Upper lobe of left lung (tissue), 6 donors: ENCODE data around the gene CHRDL2. TPM values are rescaled to one million over a fixed set of nuclear protein-coding genes. Genes with fewer than 3 reads are reported as not detected.
"Not testable (repeated sequence)": the region's sequence is repeated elsewhere in the genome, so short reads cannot be mapped to it uniquely, and the experiment has no call there.

Experiments used
- ATAC-seq, 2 donors: fragments of 200-7000 bp; cut with Tn5 transposase; one replicate each; pipeline ENCODE4 v1.9.1; 2022; ENCODE audit warnings: mild to moderate bottlenecking in 2 of 2, moderate library complexity in 2 of 2; ENCODE audit not compliant: low FRiP score in 2 of 2
- DNase-seq, 2 donors: peaks; one replicate each; pipeline ENCODE4 v3.0.0-alpha.2; 2019 to 2020
- H3K27ac ChIP-seq, 4 donors: fragments of 200-600 bp; sonication (generic); one replicate each; pipeline ENCODE4 v1.5.1; 2016 to 2019
- H3K27me3 ChIP-seq, 4 donors: fragments of 200-600 bp; sonication (generic); one replicate each; pipeline ENCODE4 v1.5.1; 2017 to 2019
- H3K36me3 ChIP-seq, 4 donors: fragments of 200-600 bp; sonication (generic); one replicate each; pipeline ENCODE4 v1.5.1; 2016 to 2019
- H3K4me1 ChIP-seq, 4 donors: fragments of 200-600 bp; sonication (generic); one replicate each; pipeline ENCODE4 v1.5.1; 2018 to 2019
- H3K4me3 ChIP-seq, 4 donors: fragments of 200-600 bp; sonication (generic); one replicate each; pipeline ENCODE4 v1.5.1; 2017 to 2019; ENCODE audit warnings: mild to moderate bottlenecking in 2 of 4, moderate library complexity in 1 of 4
- H3K9me3 ChIP-seq, 4 donors: fragments of 200-600 bp; sonication (generic); one replicate each; pipeline ENCODE4 v1.5.1; 2018 to 2019
- CTCF ChIP-seq, 6 experiments: fragments of 450-650 bp in 4 of 6; fragments of 200-600 bp in 2 of 6; sonication (generic) in 2 of 6; IDR thresholded peaks; one replicate each; pipeline ENCODE4 v1.5.1; 2016 to 2019; ENCODE audit warnings: antibody characterized with exemption in 6 of 6
- EP300 ChIP-seq, 4 donors: sonication (generic); formaldehyde crosslinking; IDR thresholded peaks; one replicate each; pipeline ENCODE4 v1.5.1; 2017; ENCODE audit warnings: antibody characterized with exemption in 4 of 4, control low read depth in 2 of 4
- POLR2A ChIP-seq, 4 donors: fragments of 450-650 bp; IDR thresholded peaks; one replicate each; pipeline ENCODE4 v1.5.1; 2016 to 2017; ENCODE audit warnings: antibody characterized with exemption in 4 of 4, mild to moderate bottlenecking in 2 of 4
- POLR2AphosphoS5 ChIP-seq, 2 donors: sonication (generic); formaldehyde crosslinking; IDR thresholded peaks; one replicate each; pipeline ENCODE4 v1.5.1; 2017; ENCODE audit warnings: antibody characterized with exemption in 2 of 2
- WGBS, 2 donors: methylation state at CpG; one replicate each; pipeline ENCODE4 v1.1.5; 2017 to 2018; 5-methylcytosine and 5-hydroxymethylcytosine counted together
- total RNA-seq, 6 donors: library from RNA; depleted of rRNA in 4 of 6; stranded (reverse); fragments of >200 nt in 4 of 6; gene quantifications; one replicate each; pipeline versions ENCODE4 v1.1.0 to v1.2.1, GENCODE V29; 2016 to 2021
- donor health status: DM: no; HTN: no; CAD: no; lungs with moderate emphysema.
- donor health status: DM: no; HTN: yes; CAD: no; lungs with severe emphysema.

Gene CHRDL2
- total RNA-seq, 6 donors from 2014 or later = 1.3 to 3.1 (median 1.5) TPM; not detected in 3

GRCh38 chr11:74769055-74769707 lies 38.0 kb upstream of the CHRDL2 start:
- WGBS, 2 donors = 67 to 78% methylated on average over 2 of the region's 2 CpGs
- no peak for ATAC-seq

GRCh38 chr11:74768172-74768651 lies 37.0 kb upstream of the CHRDL2 start:
- 92 to 93% methylated on average over 9 of the region's 9 CpGs for WGBS, 2 donors
- not testable (repeated sequence) for DNase-seq, ATAC-seq

More at GRCh38 chr11:74769055-74769707, 38.0 kb upstream of the CHRDL2 start:
- peaks cover 0 to 5% (median 2%) of the 10 kb centered on the region in 4 donors for H3K4me1 ChIP-seq
- DNase-seq = no peak
- H3K27ac ChIP-seq = no peak overlapping the region
- no peaks in the 10 kb centered on the region for H3K36me3 ChIP-seq
- TF ChIP-seq EP300 (IDR thresholded peaks at IDR 0.05) = no peak
- TF ChIP-seq POLR2A (IDR thresholded peaks at IDR 0.05) = no peak
- no peak for TF ChIP-seq POLR2AphosphoS5 (IDR thresholded peaks at IDR 0.05)
- TF ChIP-seq CTCF (IDR thresholded peaks at IDR 0.05) = no peak
- H3K9me3 ChIP-seq = no peaks in the 10 kb centered on the region
- H3K27me3 ChIP-seq = no peaks in the 10 kb centered on the region
- no peak overlapping the region for H3K4me3 ChIP-seq

GRCh38 chr11:74766905-74767304 lies 35.7 kb upstream of the CHRDL2 start:
- Histone ChIP-seq H3K36me3 (no peaks in the 10 kb centered on the region), H3K27me3 (no peaks in the 10 kb centered on the region), H3K27ac (no peak overlapping the region), H3K4me3 (no peak overlapping the region), H3K4me1 (peaks cover 0 to 5% (median 0%) of the 10 kb centered on the region in 4 donors), H3K9me3 (no peaks in the 10 kb centered on the region)
- DNase-seq = no peak
- WGBS, 2 donors = 100% methylated on average over 1 of the region's 1 CpG
- no peak for ATAC-seq
- TF ChIP-seq POLR2AphosphoS5 (IDR thresholded peaks at IDR 0.05) = no peak
- no peak for TF ChIP-seq POLR2A (IDR thresholded peaks at IDR 0.05)
- no peak for TF ChIP-seq CTCF (IDR thresholded peaks at IDR 0.05)

More at GRCh38 chr11:74768172-74768651, 37.0 kb upstream of the CHRDL2 start:
- not testable (repeated sequence) for H3K4me1 ChIP-seq, H3K27me3 ChIP-seq, H3K27ac ChIP-seq, H3K9me3 ChIP-seq, H3K4me3 ChIP-seq, H3K36me3 ChIP-seq

GRCh38 chr11:74756571-74756970 lies 25.3 kb upstream of the CHRDL2 start:
- no peak for ATAC-seq

More at GRCh38 chr11:74756571-74756970, 25.3 kb upstream of the CHRDL2 start:
- H3K27me3 ChIP-seq = no peaks in the 10 kb centered on the region
- 91 to 92% methylated on average over 1 of the region's 1 CpG for WGBS, 2 donors
- peaks cover 29 to 40% (median 32%) of the 10 kb centered on the region in 4 donors for H3K4me1 ChIP-seq
- H3K27ac ChIP-seq = no peak overlapping the region
- no peaks in the 10 kb centered on the region for H3K36me3 ChIP-seq
- no peak overlapping the region for H3K4me3 ChIP-seq
- TF ChIP-seq POLR2AphosphoS5 (IDR thresholded peaks at IDR 0.05) (no peak), CTCF (IDR thresholded peaks at IDR 0.05) (no peak), POLR2A (IDR thresholded peaks at IDR 0.05) (no peak), EP300 (IDR thresholded peaks at IDR 0.05) (no peak)
- no peak for DNase-seq
- no peaks in the 10 kb centered on the region for H3K9me3 ChIP-seq
